GM12865 (cell line): ENCODE measurements around the gene GANC.

Experiments
- DNase-seq: peaks from one replicate; pipeline ENCODE4 v3.0.0; 2010; ENCODE audit warnings: low read depth
- H3K4me3 ChIP-seq: 2 replicates; pipeline ENCODE4 v1.5.1; 2011; ENCODE audit warnings: mild to moderate bottlenecking, low read depth, low read length, control low read depth
- CTCF ChIP-seq: IDR thresholded peaks from 2 replicates; pipeline ENCODE4 v1.5.1; 2011; ENCODE audit warnings: low read length, control low read depth, low read depth, inconsistent platforms; ENCODE audit not compliant: insufficient read depth; ENCODE audit errors: missing control alignments

GANC gene

GRCh38 chr15:42355291-42355690 is 82.3 kb downstream of the GANC start:
- DNase-seq, result no peak
- no peak for TF ChIP-seq CTCF
- H3K4me3 ChIP-seq, result no peak overlapping the region

GRCh38 chr15:42356851-42357250 is 83.8 kb downstream of the GANC start:
- DNase-seq, result no peak
- no peak overlapping the region for H3K4me3 ChIP-seq
- no peak for TF ChIP-seq CTCF

GRCh38 chr15:42358141-42358540 is 85.1 kb downstream of the GANC start:
- no peak overlapping the region for H3K4me3 ChIP-seq
- no peak for TF ChIP-seq CTCF
- DNase-seq, result no peak

- no peak for DNase-seq
- TF ChIP-seq CTCF, result no peak
- no peak within 1 kb of the TSS for H3K4me3 ChIP-seq
Measured at GRCh38 chr15:42359249-42359648, 86.2 kb downstream of the GANC start, which contains the start of gene CAPN3. Gene CAPN3 (plus strand): TSS chr15:42359501. CDS start chr15:42359806, 305 bp downstream.

GRCh38 chr15:42359985-42360384 is 87.0 kb downstream of the GANC start:
- no peak for TF ChIP-seq CTCF
- H3K4me3 ChIP-seq, result no peak overlapping the region
- no peak for DNase-seq

- no peak overlapping the region for H3K4me3 ChIP-seq
- no peak for DNase-seq
- no peak for TF ChIP-seq CTCF
Measured at GRCh38 chr15:42360535-42361112, 87.6 kb downstream of the GANC start.

- DNase-seq, result no peak
- H3K4me3 ChIP-seq, result no peak overlapping the region
- no peak for TF ChIP-seq CTCF
Measured at GRCh38 chr15:42363487-42363886, 90.5 kb downstream of the GANC start.
